Skeletal muscle satellite cell (primary cell): ENCODE results near the gene SMG5.
A peak's percentile ranks its signal among the peaks of the same experiment; 100 is the strongest.

ENCODE experiments used
- H3K27me3 ChIP-seq: 2 replicates; pipeline ENCODE4 v1.7.0; 2013; ENCODE audit warnings: low read length; ENCODE audit not compliant: control insufficient read depth, insufficient read depth
- H3K36me3 ChIP-seq: 2 replicates; pipeline ENCODE4 v1.7.0; 2013; ENCODE audit warnings: mild to moderate bottlenecking, control low read depth, low read length; ENCODE audit not compliant: insufficient read depth
- H3K4me1 ChIP-seq: 2 replicates; pipeline ENCODE4 v1.7.0; 2013; ENCODE audit warnings: low read length; ENCODE audit not compliant: control insufficient read depth, insufficient read depth
- H3K4me2 ChIP-seq: 2 replicates; pipeline ENCODE4 v1.7.0; 2013; ENCODE audit warnings: mild to moderate bottlenecking, low read length
- H3K4me3 ChIP-seq: 2 replicates; pipeline ENCODE4 v1.7.0; 2013; ENCODE audit warnings: low read length
- H3K9ac ChIP-seq: 2 replicates; pipeline ENCODE4 v1.7.0; 2013; ENCODE audit warnings: mild to moderate bottlenecking, low read depth, low read length, moderate library complexity
- H3K9me3 ChIP-seq: replicated peaks from 2 replicates; pipeline ENCODE4 v1.7.0; 2013; ENCODE audit warnings: mild to moderate bottlenecking, control low read depth, low read length

SMG5 gene

GRCh38 chr1:156293895-156294294 is 11.3 kb upstream of the SMG5 start:
- Histone ChIP-seq H3K36me3 (peaks cover 5% of the 10 kb centered on the region), H3K27me3 (no peaks in the 10 kb centered on the region), H3K4me2 (no peak overlapping the region), H3K9me3 (no peaks in the 10 kb centered on the region), H3K4me1 (peaks cover 21% of the 10 kb centered on the region), H3K9ac (no peak overlapping the region), H3K4me3 (no peak overlapping the region)

DNA sequence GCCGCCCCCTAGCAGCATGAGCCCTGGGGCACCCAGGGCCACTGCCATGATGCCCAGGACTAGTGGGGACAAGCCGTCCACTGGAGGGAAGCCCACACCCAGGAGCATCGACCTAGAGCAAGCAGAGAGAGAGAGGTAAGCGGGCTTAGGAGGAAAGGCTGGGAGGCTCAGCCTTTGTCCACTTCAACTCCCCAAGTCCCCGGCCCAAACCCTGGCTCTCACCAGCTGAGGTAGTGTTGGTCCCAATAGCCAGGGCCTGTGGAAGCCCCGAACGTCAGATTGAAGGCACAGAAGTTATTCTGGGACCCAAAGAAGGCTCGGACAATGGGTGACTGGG is 10.4 kb upstream of the SMG5 start:
- Histone ChIP-seq H3K4me3 (no peak overlapping the region), H3K36me3 (peaks cover 5% of the 10 kb centered on the region), H3K4me2 (no peak overlapping the region), H3K27me3 (no peaks in the 10 kb centered on the region), H3K4me1 (peaks cover 21% of the 10 kb centered on the region), H3K9me3 (no peaks in the 10 kb centered on the region), H3K9ac (no peak overlapping the region)

DNA sequence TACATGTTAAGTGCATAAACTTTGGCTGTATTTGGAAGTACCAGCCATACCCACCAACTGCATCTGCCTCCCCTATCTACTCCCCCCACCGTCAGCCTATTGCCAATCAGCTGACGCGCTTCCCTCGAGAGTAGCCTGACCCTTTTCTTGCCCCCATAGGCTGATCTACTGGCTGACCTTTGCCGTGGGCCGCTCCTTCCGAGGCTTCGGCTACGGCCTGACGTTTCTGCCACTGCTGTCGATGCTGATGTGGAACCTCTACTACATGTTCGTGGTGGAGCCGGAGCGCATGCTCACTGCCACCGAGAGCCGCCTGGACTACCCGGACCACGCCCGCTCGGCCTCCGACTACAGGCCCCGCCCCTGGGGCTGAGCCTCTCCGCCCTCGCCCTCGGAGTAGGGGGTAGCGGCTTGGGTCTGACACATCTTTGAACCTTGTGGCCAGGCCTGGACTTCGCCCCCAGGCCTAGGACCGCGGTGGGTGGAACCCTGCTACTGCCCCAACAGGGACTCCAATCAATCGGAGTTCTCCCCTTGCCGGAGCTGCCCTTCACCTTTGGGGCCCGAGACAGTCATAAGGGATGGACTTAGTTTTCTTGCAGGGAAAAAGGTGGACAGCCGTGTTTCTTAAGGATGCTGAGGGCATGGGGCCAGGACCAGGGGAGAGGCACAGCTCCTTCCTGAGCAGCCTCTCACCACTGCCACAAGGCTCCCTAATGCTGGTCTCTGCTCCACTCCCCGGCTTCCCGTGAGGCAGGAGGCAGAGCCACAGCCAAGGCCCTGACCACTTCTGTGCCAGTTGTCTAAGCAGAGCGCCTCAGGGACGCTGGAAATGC is 8.8 kb upstream of the SMG5 start:
- H3K9me3 ChIP-seq = no peaks in the 10 kb centered on the region
- H3K27me3 ChIP-seq = no peaks in the 10 kb centered on the region
- peaks cover 21% of the 10 kb centered on the region for H3K4me1 ChIP-seq
- H3K4me2 ChIP-seq = peak overlapping the region; percentile 89
- peak overlapping the region; percentile 76 for H3K9ac ChIP-seq
- H3K36me3 ChIP-seq = peaks cover 5% of the 10 kb centered on the region
- peak overlapping the region; percentile 80 for H3K4me3 ChIP-seq

DNA sequence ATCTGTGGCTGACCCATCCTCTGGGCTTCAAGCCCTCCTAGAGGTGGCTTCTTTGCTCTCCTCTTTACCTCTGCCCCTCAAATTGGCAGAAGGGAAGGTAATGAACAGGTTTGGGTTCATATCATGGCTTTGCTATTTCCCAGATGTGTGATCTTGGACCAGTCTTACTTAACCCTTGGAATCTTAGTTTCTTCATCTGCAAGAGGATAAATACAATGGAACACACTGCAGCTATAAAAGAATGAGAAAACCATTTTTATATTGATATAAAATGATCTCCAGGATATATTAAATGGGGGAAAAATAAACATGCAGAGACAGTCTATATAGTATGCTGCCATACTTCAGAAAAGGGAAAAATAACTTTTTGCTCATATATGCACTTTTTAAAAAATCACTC is 7.2 kb upstream of the SMG5 start:
- H3K4me3 ChIP-seq = no peak overlapping the region
- H3K4me1 ChIP-seq = peaks cover 21% of the 10 kb centered on the region
- H3K27me3 ChIP-seq = no peaks in the 10 kb centered on the region
- no peaks in the 10 kb centered on the region for H3K9me3 ChIP-seq
- no peak overlapping the region for H3K9ac ChIP-seq
- peaks cover 5% of the 10 kb centered on the region for H3K36me3 ChIP-seq
- H3K4me2 ChIP-seq = no peak overlapping the region

DNA sequence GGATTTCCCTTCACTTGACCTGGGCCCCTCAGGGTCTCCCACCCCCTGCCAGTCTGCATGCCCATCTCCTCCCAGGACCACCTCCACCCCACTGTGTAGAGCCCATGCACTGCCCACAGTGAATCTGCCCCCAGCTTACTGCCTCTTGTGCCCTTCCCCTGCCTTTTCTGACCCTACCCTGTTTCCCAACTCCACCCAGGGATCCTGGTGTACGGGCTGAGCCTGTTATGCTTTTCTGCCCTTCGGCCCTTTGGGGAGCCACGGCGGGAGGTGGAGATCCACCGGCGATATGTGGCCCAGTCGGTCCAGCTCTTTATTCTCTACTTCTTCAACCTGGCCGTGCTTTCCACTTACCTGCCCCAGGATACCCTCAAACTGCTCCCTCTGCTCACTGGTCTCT is 3.4 kb upstream of the SMG5 start:
- H3K9me3 ChIP-seq = no peaks in the 10 kb centered on the region
- no peak overlapping the region for H3K4me2 ChIP-seq
- no peak overlapping the region for H3K9ac ChIP-seq
- H3K36me3 ChIP-seq = no peaks in the 10 kb centered on the region
- no peak overlapping the region for H3K4me3 ChIP-seq
- no peaks in the 10 kb centered on the region for H3K27me3 ChIP-seq
- peaks cover 31% of the 10 kb centered on the region for H3K4me1 ChIP-seq

GRCh38 chr1:156285437-156285836 is 2.8 kb upstream of the SMG5 start:
- Histone ChIP-seq H3K4me1 (peaks cover 34% of the 10 kb centered on the region), H3K4me3 (no peak overlapping the region), H3K9ac (no peak overlapping the region), H3K4me2 (no peak overlapping the region), H3K9me3 (no peaks in the 10 kb centered on the region), H3K27me3 (no peaks in the 10 kb centered on the region), H3K36me3 (no peaks in the 10 kb centered on the region)

- Histone ChIP-seq H3K4me2 (no peak overlapping the region), H3K9me3 (no peaks in the 10 kb centered on the region), H3K36me3 (no peaks in the 10 kb centered on the region), H3K4me1 (peaks cover 34% of the 10 kb centered on the region), H3K27me3 (no peaks in the 10 kb centered on the region), H3K4me3 (no peak overlapping the region), H3K9ac (no peak overlapping the region)
Measured at GRCh38 chr1:156284757-156285156, 2.1 kb upstream of the SMG5 start.

DNA sequence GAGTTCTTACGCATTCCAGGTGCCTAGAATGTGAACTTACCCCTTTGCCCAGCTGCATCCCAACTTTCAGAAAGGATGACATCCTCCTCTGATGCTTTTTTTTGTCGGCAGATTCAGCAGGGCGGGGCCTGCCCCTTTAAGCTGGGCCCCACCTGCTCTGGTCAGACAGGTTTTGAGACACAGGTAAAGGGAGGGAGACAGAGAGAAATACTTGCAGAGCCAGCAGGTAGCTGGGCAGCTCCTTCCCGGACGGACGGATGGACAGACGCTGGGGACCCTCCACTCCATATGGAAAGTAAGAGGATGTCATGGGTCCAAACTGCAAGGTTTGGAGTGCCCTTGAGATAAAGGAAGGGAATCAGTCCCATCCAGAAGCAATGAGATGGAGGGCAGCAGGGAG is 1.5 kb upstream of the SMG5 start, which contains the start of gene TMEM79:
Gene TMEM79 (plus strand): TSS at position 214 of the 400 bp plus-strand sequence. CDS start 902 bp downstream, outside the sequence.
- no peaks in the 10 kb centered on the region for H3K9me3 ChIP-seq
- peak within 1 kb of the TSS; percentile 97 for H3K4me3 ChIP-seq
- peaks cover 2% of the 10 kb centered on the region for H3K36me3 ChIP-seq
- peak within 1 kb of the TSS; percentile 96 for H3K9ac ChIP-seq
- peak within 1 kb of the TSS; percentile 94 for H3K4me2 ChIP-seq
- H3K27me3 ChIP-seq = no peaks in the 10 kb centered on the region
- peaks cover 34% of the 10 kb centered on the region for H3K4me1 ChIP-seq

DNA sequence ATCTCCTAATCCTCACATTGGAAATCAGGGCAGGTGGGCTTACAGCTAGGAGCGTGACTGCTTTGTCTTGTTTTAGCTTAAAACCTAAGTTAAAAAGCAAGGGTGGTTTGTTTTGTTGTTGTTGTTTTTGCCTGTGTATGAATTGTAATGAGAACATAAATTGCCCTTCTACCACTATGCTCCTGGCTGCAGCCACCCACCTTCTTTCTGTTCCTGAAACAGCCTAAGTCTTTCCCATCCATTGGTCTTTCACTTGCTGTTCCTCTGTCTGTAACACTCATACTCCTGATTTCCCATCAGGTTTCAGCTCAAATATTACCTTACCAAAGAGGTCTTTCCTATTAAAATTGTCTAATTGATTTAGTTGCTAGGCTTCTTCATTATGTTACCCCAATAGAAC is 896 bp upstream of the SMG5 start:
- peaks cover 8% of the 10 kb centered on the region for H3K36me3 ChIP-seq
- no peaks in the 10 kb centered on the region for H3K27me3 ChIP-seq
- peaks cover 34% of the 10 kb centered on the region for H3K4me1 ChIP-seq
- H3K9ac ChIP-seq = peak overlapping the region; percentile 96
- H3K4me3 ChIP-seq = peak overlapping the region; percentile 97
- H3K4me2 ChIP-seq = peak overlapping the region; percentile 94
- H3K9me3 ChIP-seq = no peaks in the 10 kb centered on the region

DNA sequence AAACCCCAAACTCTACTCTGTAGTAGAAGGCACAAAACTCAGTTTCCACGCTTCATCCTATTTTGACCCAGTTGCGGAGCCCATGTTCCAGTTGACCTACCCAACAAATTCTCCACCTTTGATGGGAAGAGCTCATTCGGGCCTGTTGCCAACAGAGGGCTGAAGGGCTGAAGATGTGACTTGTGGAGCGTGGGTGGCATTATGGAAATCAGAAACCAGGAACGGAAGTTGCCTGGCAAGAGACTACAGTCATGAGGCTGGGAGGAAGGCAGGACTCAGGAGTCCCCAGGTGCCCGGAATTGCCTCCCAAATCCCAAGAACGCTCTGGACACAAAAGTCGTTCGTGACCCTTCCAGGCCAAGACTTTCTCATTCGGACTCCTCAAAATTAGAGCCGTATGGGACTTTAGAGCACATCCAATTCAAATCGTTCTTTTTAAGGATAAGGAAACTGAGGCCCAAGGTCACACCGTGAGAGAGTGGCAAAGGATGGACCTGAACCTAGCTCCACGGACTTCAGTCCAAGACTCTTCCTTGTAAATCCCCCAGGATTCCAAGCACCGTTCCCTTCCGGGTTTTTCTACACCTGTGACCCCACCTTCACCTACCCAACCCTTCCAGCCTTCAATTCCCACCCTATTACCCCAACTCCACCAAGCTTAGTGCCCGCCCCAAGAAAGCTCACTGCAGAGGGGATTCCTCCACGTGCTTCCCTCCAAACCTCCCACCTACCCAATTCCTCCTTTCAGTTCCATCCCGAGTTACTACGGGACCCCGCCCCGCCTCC is 739 bp downstream of the SMG5 start:
- Histone ChIP-seq H3K36me3 (peaks cover 23% of the 10 kb centered on the region), H3K4me1 (peaks cover 34% of the 10 kb centered on the region), H3K4me3 (peak overlapping the region; percentile 97), H3K9me3 (no peaks in the 10 kb centered on the region), H3K9ac (peak overlapping the region; percentile 96), H3K4me2 (peak overlapping the region; percentile 94), H3K27me3 (no peaks in the 10 kb centered on the region)

DNA sequence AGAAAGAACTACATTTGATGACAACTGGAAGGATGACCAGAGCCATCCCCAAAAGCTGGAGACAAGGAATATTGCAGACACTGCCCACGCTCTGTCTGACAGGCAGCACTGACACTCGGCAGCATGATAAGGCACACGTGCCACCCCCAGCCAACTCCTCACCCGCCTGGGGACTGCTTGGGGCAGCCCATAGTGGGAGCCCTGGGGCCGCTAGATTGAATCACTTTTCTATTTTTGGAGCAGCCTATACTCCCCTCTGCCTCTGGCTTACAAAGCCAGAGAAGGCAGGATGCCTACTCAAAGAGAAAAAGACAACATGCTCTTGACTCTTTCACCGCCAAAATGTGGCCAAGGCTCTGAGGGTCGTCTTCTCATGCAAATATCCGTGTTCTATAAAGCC is 1.3 kb downstream of the SMG5 start:
- H3K4me1 ChIP-seq = peaks cover 34% of the 10 kb centered on the region

More for the DNA sequence above, 1.3 kb downstream of the SMG5 start:
- Histone ChIP-seq H3K27me3 (no peaks in the 10 kb centered on the region), H3K9ac (peak overlapping the region; percentile 96), H3K4me2 (peak overlapping the region; percentile 94), H3K4me3 (peak overlapping the region; percentile 97), H3K9me3 (no peaks in the 10 kb centered on the region), H3K36me3 (peaks cover 29% of the 10 kb centered on the region)
